ENCODE results near the gene OSBPL1A. TPM values are rescaled to one million over a fixed set of nuclear protein-coding genes. Genes with fewer than 3 reads are reported as not detected.

The OSBPL1A gene
- total RNA-seq (2021), result 53.1 to 55.1 TPM (median 54.4 TPM) in 3 replicates
- Bru-seq, nascent RNA, result percentile 73 among the genes with signal in this experiment
- long read RNA-seq, experiment 1, full-length matches to known transcripts, result 102 of 253 reads
- long read RNA-seq, experiment 1, partial matches to known transcripts, result 34 of 253 reads
- long read RNA-seq, experiment 1, other reads (novel, unspliced or antisense), result 117 of 253 reads
- long read RNA-seq, experiment 2, full-length matches to known transcripts, result 15 of 83 reads
- long read RNA-seq, experiment 2, partial matches to known transcripts, result 25 of 83 reads
- long read RNA-seq, experiment 2, other reads (novel, unspliced or antisense), result 43 of 83 reads
- long read RNA-seq, experiment 3, full-length matches to known transcripts, result 6 of 47 reads
- long read RNA-seq, experiment 3, partial matches to known transcripts, result 7 of 47 reads
- long read RNA-seq, experiment 3, other reads (novel, unspliced or antisense), result 34 of 47 reads

GRCh38 chr18:24397694-24398368 is at the start of gene OSBPL1A:
Gene OSBPL1A (minus strand): TSS chr18:24397824. CDS start chr18:24377533, 20,291 bp downstream.
- Mint-ChIP-seq H3K36me3 (peaks cover 2% of the 10 kb centered on the region), H3K4me3 (peak within 1 kb of the TSS; percentile 88)
- peak; percentile 99 for TF ChIP-seq PRDM15 (CRISPR knock-in tag; IDR thresholded peaks at IDR 0.05)
- peak; percentile 99 for TF ChIP-seq SP1 (CRISPR knock-in tag; conservative IDR thresholded peaks at IDR 0.05)
- TF ChIP-seq FOXP1 (CRISPR knock-in tag; IDR thresholded peaks at IDR 0.05; ENCODE audit: borderline replicate concordance), result peak; percentile 76; the same call in 1 of the 2 replicates
- TF ChIP-seq ATF1 (CRISPR knock-in tag; IDR thresholded peaks at IDR 0.05), result no peak
- peak; percentile 97 for TF ChIP-seq USF2 (CRISPR knock-in tag; IDR thresholded peaks at IDR 0.05)
- TF ChIP-seq ZBTB21 (CRISPR knock-in tag; IDR thresholded peaks at IDR 0.05; ENCODE audit: borderline replicate concordance), result peak; percentile 89
- peak; percentile 63 for TF ChIP-seq E2F5 (CRISPR knock-in tag; IDR thresholded peaks at IDR 0.05)
- TF ChIP-seq TP53 (CRISPR knock-in tag; IDR thresholded peaks at IDR 0.05), result 0 out of 2 replicates have a peak, but pooled peaks have one; percentile 40
- peak; percentile 87 for TF ChIP-seq TEAD1 (CRISPR knock-in tag; IDR thresholded peaks at IDR 0.05)
- peak; percentile 94 for TF ChIP-seq USF1 (CRISPR knock-in tag; IDR thresholded peaks at IDR 0.05)
- TF ChIP-seq ESRRA (CRISPR knock-in tag; IDR thresholded peaks at IDR 0.05; ENCODE audit: borderline replicate concordance), result 0 out of 2 replicates have a peak, but pooled peaks have one; percentile 9
- TF ChIP-seq ATF2 (CRISPR knock-in tag; IDR thresholded peaks at IDR 0.05; ENCODE audit: borderline replicate concordance, low read depth), result no peak
- TF ChIP-seq NFATC4 (CRISPR knock-in tag; IDR thresholded peaks at IDR 0.05), result no peak
- peak; percentile 92 for TF ChIP-seq MAX (CRISPR knock-in tag; IDR thresholded peaks at IDR 0.05)
- no peak for TF ChIP-seq CDX4 (CRISPR knock-in tag; IDR thresholded peaks at IDR 0.05; ENCODE audit: borderline replicate concordance)
- TF ChIP-seq JAZF1 (CRISPR knock-in tag; IDR thresholded peaks at IDR 0.05), result no peak
- 0 out of 2 replicates have a peak, but pooled peaks have one; percentile 79 for TF ChIP-seq KAT7 (CRISPR knock-in tag; IDR thresholded peaks at IDR 0.05; ENCODE audit: borderline replicate concordance)
- TF ChIP-seq FOXK1 (CRISPR knock-in tag; IDR thresholded peaks at IDR 0.05), result peak; percentile 82
- TF ChIP-seq CTCF (IDR thresholded peaks at IDR 0.05), result no peak
- peak; percentile 71; the same call in 1 of the 2 replicates for TF ChIP-seq FOXP4 (CRISPR knock-in tag; IDR thresholded peaks at IDR 0.05)
- peak; percentile 74; the same call in 1 of the 2 replicates for TF ChIP-seq ETV6 (CRISPR knock-in tag; IDR thresholded peaks at IDR 0.05)
- no peak for TF ChIP-seq SMAD3 (CRISPR knock-in tag; IDR thresholded peaks at IDR 0.05; ENCODE audit: borderline replicate concordance)

More at GRCh38 chr18:24397694-24398368, at the start of gene OSBPL1A:
- CTCF ChIA-PET, result interaction anchor here (0.9 to 3.3 kb wide), 12 partner anchors 9 to 221 kb away, joined by 3 to 20 read pairs (median 6); no protein-coding TSS in a partner anchor
- H3K4me1 Mint-ChIP-seq, result peaks cover 59% of the 10 kb centered on the region
- H3K9me3 Mint-ChIP-seq, result no peaks in the 10 kb centered on the region
- ATAC-seq (peak; percentile 96), DNase-seq (ENCODE audit: low spot score) (peak; percentile 98)
- peak within 1 kb of the TSS; percentile 94 for H3K27ac Mint-ChIP-seq
- POLR2A ChIA-PET, result interaction anchor here (0.9 to 2.0 kb wide), 8 partner anchors 12 to 162 kb away, joined by 3 to 13 read pairs (median 4); partner anchors contain the start of gene IMPACT
- H3K27me3 Mint-ChIP-seq (ENCODE audit: low read depth), result no peaks in the 10 kb centered on the region

Measured in WTC11 (cell line).